Psoas muscle (tissue), 7 donors: Measurements from ENCODE around the gene TTBK2. TPM values are rescaled to one million over a fixed set of nuclear protein-coding genes. Genes with fewer than 3 reads are reported as not detected.

ENCODE experiments used
- polyA plus RNA-seq, 3 donors: library from polyadenylated mRNA; stranded (reverse); fragments of 200-250 nt; gene quantifications; one replicate each; pipeline ENCODE4 v1.2.3, GENCODE V29; 2013
- total RNA-seq, 4 donors: library from RNA; stranded (reverse); fragmentation: NEBNext Ultra II Directional in 2 of 4; extraction: Animal tissue kit (Norgen Biotek cat#: 25700) in 2 of 4; gene quantifications; one replicate each; pipeline versions ENCODE4 v1.2.1 to v1.2.4, GENCODE V29; 2021 to 2023
- donor health status: healthy with polysubstance abuse.
- donor health status: DM: no; HTN: no; CAD: no; lungs with moderate emphysema.
- donor health status: Bipolar disorder and iron deficiency.
- donor health status: healthy.
- donor health status: DM: no; HTN: no; CAD: no.
- donor health status: DM: no; HTN: no; CAD: no.
- donor health status: DM: yes; HTN: yes; CAD: no.

TTBK2 gene
- total and polyA plus RNA-seq, 7 donors: 1.4 to 23.0 (median 15.8) TPM

Other genes with a start within 250 kb of the TTBK2 start
- 1 to 10 TPM; 3.7 to 7.9 (median 5.2) TPM for gene CDAN1, start 183.7 kb downstream of the TTBK2 start, total RNA-seq
- 1 to 10 TPM; 4.1 to 5.6 (median 4.8) TPM for gene CDAN1, start 183.7 kb downstream of the TTBK2 start, polyA plus RNA-seq
- 10 to 100 TPM; 20.4 to 25.1 (median 22.9) TPM for gene UBR1, start 185.3 kb upstream of the TTBK2 start, total RNA-seq
- 10 to 100 TPM in 1 of 3 donors, 1 to 10 TPM in 2; 4.8 to 16.2 (median 5.4) TPM for gene UBR1, start 185.3 kb upstream of the TTBK2 start, polyA plus RNA-seq
- gene TMEM62, start 212.8 kb upstream of the TTBK2 start, total RNA-seq: 10 to 100 TPM in 2 of 4 donors, 1 to 10 TPM in 2; 6.3 to 12.1 (median 9.1) TPM
- gene TMEM62, start 212.8 kb upstream of the TTBK2 start, polyA plus RNA-seq: 10 to 100 TPM in 1 of 3 donors, 1 to 10 TPM in 2; 6.5 to 22.8 (median 6.6) TPM